Spleen (tissue), 11 donors: Measurements from ENCODE around the gene EHD4. TPM values are rescaled to one million over a fixed set of nuclear protein-coding genes. Genes with fewer than 3 reads are reported as not detected.
A peak's percentile ranks its signal among the peaks of the same experiment; 100 is the strongest.

Experiments used
- DNase-seq: peaks from one replicate; pipeline ENCODE4 v3.0.0-alpha.2; 2020
- H3K27ac ChIP-seq, 8 donors: fragments of 200-600 bp; sonication (generic) in 7 of 8; 1 replicate in 4 of 8; 2 replicates in 4 of 8; pipeline versions ENCODE4 v1.5.0 to v1.8.0; 2016 to 2021; ENCODE audit warnings: inconsistent platforms in 4 of 8, mild to moderate bottlenecking in 4 of 8, moderate library complexity in 1 of 8
- H3K27me3 ChIP-seq, 7 donors: fragments of 200-600 bp; sonication (generic) in 6 of 7; replicated peaks in 1 of 7; 1 replicate in 4 of 7; 2 replicates in 3 of 7; pipeline versions ENCODE4 v1.5.0 to v1.8.0; 2016 to 2021; ENCODE audit warnings: inconsistent platforms in 3 of 7, mild to moderate bottlenecking in 1 of 7
- H3K36me3 ChIP-seq, 6 donors: fragments of 200-600 bp; sonication (generic) in 5 of 6; 1 replicate in 4 of 6; 2 replicates in 2 of 6; pipeline versions ENCODE4 v1.5.0 to v1.8.0; 2016 to 2021; ENCODE audit warnings: inconsistent platforms in 2 of 6
- H3K4me1 ChIP-seq, 6 donors: fragments of 200-600 bp; sonication (generic) in 5 of 6; 1 replicate in 3 of 6; 2 replicates in 3 of 6; pipeline versions ENCODE4 v1.5.0 to v1.8.0; 2016 to 2021; ENCODE audit warnings: inconsistent platforms in 3 of 6
- H3K4me3 ChIP-seq, 8 donors: fragments of 200-600 bp; sonication (generic) in 7 of 8; 1 replicate in 4 of 8; 2 replicates in 4 of 8; pipeline versions ENCODE4 v1.5.0 to v1.8.0; 2016 to 2021; ENCODE audit warnings: inconsistent platforms in 4 of 8, mild to moderate bottlenecking in 4 of 8, moderate library complexity in 2 of 8
- H3K9me3 ChIP-seq, 8 donors: fragments of 200-600 bp; sonication (generic) in 7 of 8; 1 replicate in 4 of 8; 2 replicates in 4 of 8; pipeline versions ENCODE4 v1.5.0 to v1.8.0; 2016 to 2021; ENCODE audit warnings: inconsistent platforms in 4 of 8
- CTCF ChIP-seq, 11 experiments: fragments of 200-600 bp in 7 of 11; fragments of 450-650 bp in 4 of 11; sonication (generic) in 4 of 11; IDR thresholded peaks in 8 of 11; conservative IDR thresholded peaks in 3 of 11; 1 replicate in 7 of 11; 2 replicates in 4 of 11; pipeline versions ENCODE4 v1.4.0 to v1.8.0; 2016 to 2021; ENCODE audit warnings: antibody characterized with exemption in 11 of 11, inconsistent platforms in 4 of 11, mild to moderate bottlenecking in 1 of 11
- POLR2A ChIP-seq, 3 donors: fragments of 450-650 bp; IDR thresholded peaks; one replicate each; pipeline ENCODE4 v1.5.1; 2017; ENCODE audit warnings: antibody characterized with exemption in 3 of 3, mild to moderate bottlenecking in 1 of 3
- POLR2AphosphoS5 ChIP-seq, 3 donors: sonication (generic); formaldehyde crosslinking; IDR thresholded peaks; one replicate each; pipeline ENCODE4 v1.5.1; 2017; ENCODE audit warnings: antibody characterized with exemption in 3 of 3
- WGBS, 5 donors: extraction: QIAGEN DNeasy Blood & Tissue Kit in 3 of 5; methylation state at CpG; one replicate each; pipeline versions ENCODE4 v1.1.5 to v1.1.7; 2013 to 2018; 5-methylcytosine and 5-hydroxymethylcytosine counted together
- intact Hi-C: fragments of 100-400 bp; cut with DNase I; formaldehyde crosslinking; loops from one replicate; pipeline ENCODE4 v1.15.0; 2023; ENCODE audit warnings: low total_unique reads
- polyA plus RNA-seq, 3 donors: library from polyadenylated mRNA; stranded (reverse); fragments of 200-250 nt; gene quantifications; one replicate each; pipeline ENCODE4 v1.2.1, GENCODE V29; 2013
- total RNA-seq, 7 donors: library from RNA; depleted of rRNA in 3 of 7; stranded (reverse); fragments of >200 nt in 3 of 7; fragmentation: NEBNext Ultra II Directional in 4 of 7; extraction: Animal tissue kit (Norgen Biotek cat#: 25700) in 4 of 7; gene quantifications; one replicate each; pipeline versions ENCODE4 v1.1.0 to v1.2.1, GENCODE V29; 2016 to 2021
- donor health status: healthy with polysubstance abuse.
- donor health status: DM: no; HTN: no; CAD: no; lungs with moderate emphysema.
- donor health status: DM: no; HTN: no; CAD: no.
- donor health status: Bipolar disorder and iron deficiency.
- donor health status: healthy.
- donor health status: DM: no; HTN: no; CAD: no.
- donor health status: DM: yes; HTN: yes; CAD: no.

Gene EHD4
- total and polyA plus RNA-seq, 10 donors, result 5.5 to 33.2 (median 21.7) TPM

GRCh38 chr15:41891226-41891625, 81.1 kb downstream of the EHD4 start:
- WGBS, 5 donors, result 84 to 92% (median 90%) methylated on average over 6 of the region's 6 CpGs
- H3K9me3 ChIP-seq, result no peaks in the 10 kb centered on the region
- H3K36me3 ChIP-seq, result no peaks in the 10 kb centered on the region
- H3K4me3 ChIP-seq, result no peak overlapping the region
- TF ChIP-seq POLR2AphosphoS5 (IDR thresholded peaks at IDR 0.05) (no peak), CTCF (IDR thresholded peaks at IDR 0.05 in 8 of 11, conservative IDR thresholded peaks at IDR 0.05 in 3 of 11) (no peak), POLR2A (IDR thresholded peaks at IDR 0.05) (no peak)
- intact Hi-C loops, result no loop called here
- no peak overlapping the region for H3K27ac ChIP-seq
- DNase-seq, result no peak
- peaks cover 22 to 54% (median 39%) of the 10 kb centered on the region in 6 donors for H3K4me1 ChIP-seq
- no peaks in the 10 kb centered on the region for H3K27me3 ChIP-seq

GRCh38 chr15:41890050-41890690, 82.2 kb downstream of the EHD4 start:
- Histone ChIP-seq H3K4me1 (peaks cover 19 to 47% (median 35%) of the 10 kb centered on the region in 6 donors), H3K36me3 (no peaks in the 10 kb centered on the region), H3K4me3 (no peak overlapping the region), H3K27ac (no peak overlapping the region), H3K27me3 (no peaks in the 10 kb centered on the region), H3K9me3 (no peaks in the 10 kb centered on the region)
- WGBS, 5 donors, result 91 to 98% (median 96%) methylated on average over 4 to 6 of the region's 6 CpGs
- intact Hi-C loops, result no loop called here
- TF ChIP-seq POLR2AphosphoS5 (IDR thresholded peaks at IDR 0.05) (no peak), POLR2A (IDR thresholded peaks at IDR 0.05) (no peak), CTCF (IDR thresholded peaks at IDR 0.05 in 8 of 11, conservative IDR thresholded peaks at IDR 0.05 in 3 of 11) (no peak)
- DNase-seq, result peak; percentile 59

- no peaks in the 10 kb centered on the region for H3K27me3 ChIP-seq
- no peaks in the 10 kb centered on the region for H3K9me3 ChIP-seq
- H3K27ac ChIP-seq, result no peak overlapping the region
- intact Hi-C loops, result no loop called here
- no peaks in the 10 kb centered on the region for H3K36me3 ChIP-seq
- WGBS, 5 donors, result 58 to 67% (median 61%) methylated on average over 7 of the region's 7 CpGs
- TF ChIP-seq CTCF (IDR thresholded peaks at IDR 0.05 in 8 of 11, conservative IDR thresholded peaks at IDR 0.05 in 3 of 11), result no peak
- no peak for TF ChIP-seq POLR2AphosphoS5 (IDR thresholded peaks at IDR 0.05)
- no peak for TF ChIP-seq POLR2A (IDR thresholded peaks at IDR 0.05)
- H3K4me3 ChIP-seq, result no peak overlapping the region
- DNase-seq, result peak; percentile 73
- peaks cover 4 to 33% (median 21%) of the 10 kb centered on the region in 6 donors for H3K4me1 ChIP-seq
Measured at GRCh38 chr15:41888662-41889253, 83.6 kb downstream of the EHD4 start.

GRCh38 chr15:41887893-41888292, 84.5 kb downstream of the EHD4 start:
- Histone ChIP-seq H3K27ac (no peak overlapping the region), H3K27me3 (peaks cover 0 to 3% (median 0%) of the 10 kb centered on the region in 7 donors), H3K9me3 (no peaks in the 10 kb centered on the region), H3K4me3 (no peak overlapping the region), H3K4me1 (peaks cover 0 to 30% (median 16%) of the 10 kb centered on the region in 6 donors), H3K36me3 (no peaks in the 10 kb centered on the region)
- WGBS, 5 donors, result 94 to 100% (median 97%) methylated on average over 1 to 9 of the region's 9 CpGs
- peak; percentile 66 for DNase-seq
- intact Hi-C loops, result no loop called here
- no peak for TF ChIP-seq CTCF (IDR thresholded peaks at IDR 0.05 in 8 of 11, conservative IDR thresholded peaks at IDR 0.05 in 3 of 11)
